IMR-90 (cell line): Measurements from ENCODE around the gene AMZ1.

Experiments
- CEBPB ChIP-seq: IDR thresholded peaks from 2 replicates; pipeline ENCODE4 v1.6.1; 2012; ENCODE audit warnings: low read depth, low read length, improper control_type of control experiment
- CHD1 ChIP-seq: IDR thresholded peaks from 2 replicates; pipeline ENCODE4 v1.6.1; 2012; ENCODE audit warnings: low read depth, low read length, improper control_type of control experiment
- CTCF ChIP-seq: conservative IDR thresholded peaks from 2 replicates; pipeline ENCODE4 v1.5.1; 2012; ENCODE audit warnings: mild to moderate bottlenecking, low read depth, low read length, improper control_type of control experiment
- ELK1 ChIP-seq: fragments of 150-350 bp; IDR thresholded peaks from 2 replicates; pipeline ENCODE4 v1.6.1; 2016; ENCODE audit warnings: low read depth, mild to moderate bottlenecking, low read length, moderate library complexity, borderline replicate concordance
- FOS ChIP-seq: fragments of 150-350 bp; IDR thresholded peaks from 2 replicates; pipeline ENCODE4 v1.6.1; 2016; ENCODE audit warnings: low read depth, low read length
- MAFK ChIP-seq: IDR thresholded peaks from 2 replicates; pipeline ENCODE4 v1.6.1; 2012; ENCODE audit warnings: low read depth, low read length, improper control_type of control experiment
- MAZ ChIP-seq: IDR thresholded peaks from 2 replicates; pipeline ENCODE4 v1.6.1; 2012; ENCODE audit warnings: low read depth, mild to moderate bottlenecking, low read length, improper control_type of control experiment, moderate library complexity, borderline replicate concordance
- MXI1 ChIP-seq: IDR thresholded peaks from 2 replicates; pipeline ENCODE4 v1.6.1; 2012; ENCODE audit warnings: low read depth, mild to moderate bottlenecking, low read length, moderate library complexity, borderline replicate concordance
- NFE2L2 ChIP-seq: fragments of 150-350 bp; IDR thresholded peaks from 2 replicates; pipeline ENCODE4 v1.6.1; 2016; ENCODE audit warnings: low read depth, mild to moderate bottlenecking, low read length
- POLR2A ChIP-seq: IDR thresholded peaks from 2 replicates; pipeline ENCODE4 v1.6.1; 2012; ENCODE audit warnings: mild to moderate bottlenecking, low read depth, low read length
- RAD21 ChIP-seq: IDR thresholded peaks from 2 replicates; pipeline ENCODE4 v1.6.1; 2012; ENCODE audit warnings: low read length, improper control_type of control experiment
- RCOR1 ChIP-seq: IDR thresholded peaks from 2 replicates; pipeline ENCODE4 v1.6.1; 2012; ENCODE audit warnings: mild to moderate bottlenecking, low read length, improper control_type of control experiment; ENCODE audit not compliant: insufficient replicate concordance
- RFX5 ChIP-seq: IDR thresholded peaks from 2 replicates; pipeline ENCODE4 v1.8.0; 2012; ENCODE audit warnings: low read depth, mild to moderate bottlenecking, low read length, moderate library complexity
- SMC3 ChIP-seq: fragments of 150-350 bp; IDR thresholded peaks from 2 replicates; pipeline ENCODE4 v1.6.1; 2016; ENCODE audit warnings: low read depth, mild to moderate bottlenecking, antibody characterized with exemption, low read length, moderate library complexity

DNA sequence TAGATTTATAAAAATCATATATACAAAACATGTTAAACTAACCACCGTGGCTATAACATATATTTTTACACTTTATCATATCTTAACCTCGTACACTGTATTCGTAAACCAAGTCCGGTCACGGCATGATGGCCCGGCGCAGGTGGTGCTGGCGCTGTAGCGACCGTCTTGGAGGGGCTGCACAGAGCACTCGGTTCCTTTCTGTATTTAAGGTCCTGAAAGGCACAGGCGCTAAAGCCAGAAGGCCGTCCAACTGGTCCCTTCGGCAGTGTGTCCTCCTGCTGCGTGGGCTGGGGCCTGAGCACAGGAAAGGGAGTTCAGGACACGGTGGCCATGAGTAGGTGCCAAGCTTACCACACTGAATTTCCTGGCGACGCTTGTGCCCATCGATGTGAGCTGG is 33.8 kb downstream of the AMZ1 start:
- TF ChIP-seq CTCF (no peak), CHD1 (no peak), RCOR1 (no peak), MAFK (no peak), ELK1 (no peak), POLR2A (no peak), CEBPB (no peak), RAD21 (no peak), RFX5 (no peak), FOS (no peak), SMC3 (no peak), NFE2L2 (no peak), MXI1 (no peak), MAZ (no peak)
